A549 treated with Hydrocortisone at 1 μM for 4 hours (cell line): ENCODE measurements around the gene PPP2R5E. TPM values are rescaled to one million over a fixed set of nuclear protein-coding genes. Genes with fewer than 3 reads are reported as not detected.

Experiments used
- total RNA-seq: library from RNA; stranded (reverse); fragments of 200-300 nt; extraction: Qiagen RNA extraction; gene quantifications from 5 replicates; pipeline ENCODE4 v1.2.3, GENCODE V29; 2022

Gene PPP2R5E
- total RNA-seq = 19.3 to 27.0 TPM (median 23.6 TPM) in 5 replicates

GRCh38 chr14:63543000-63543825 lies at the start of gene PPP2R5E:
Gene PPP2R5E (minus strand): TSS chr14:63543377. CDS start chr14:63539685, 3,692 bp downstream.

Other genes with a start within 250 kb of the PPP2R5E start
- gene GPHB5, start 224.4 kb downstream of the PPP2R5E start, total RNA-seq = not detected in 5 replicates
- 8.1 to 10.8 TPM (median 8.7 TPM) in 5 replicates for gene WDR89, start 98.5 kb upstream of the PPP2R5E start, total RNA-seq
- 9.9 to 16.1 TPM (median 13.7 TPM) in 5 replicates for gene SGPP1, start 184.7 kb upstream of the PPP2R5E start, total RNA-seq